NT2/D1 (cell line): ENCODE measurements around the gene LMX1B.

Experiments used
- SUZ12 ChIP-seq: IDR thresholded peaks from 2 replicates; pipeline ENCODE4 v1.6.1; 2011; ENCODE audit not compliant: insufficient read length, insufficient read depth; ENCODE audit errors: extremely low read depth
- YY1 ChIP-seq: IDR thresholded peaks from 2 replicates; pipeline ENCODE4 v1.6.1; 2011; ENCODE audit not compliant: insufficient read length, insufficient read depth
- ZNF274 ChIP-seq: IDR thresholded peaks from 2 replicates; pipeline ENCODE4 v1.6.1; 2011; ENCODE audit warnings: mild to moderate bottlenecking, low read depth, low read length

- TF ChIP-seq ZNF274 (no peak), YY1 (no peak), SUZ12 (no peak)
These were observed 28.4 kb downstream of the LMX1B start for GRCh38 chr9:126642010-126642744.
